HEK293 (cell line): ENCODE measurements around the gene KCNH5.

Experiments used
- GLIS2 ChIP-seq: fragments of 450-650 bp; formaldehyde crosslinking; IDR thresholded peaks from 2 replicates; pipeline ENCODE4 v1.5.1; 2016; ENCODE audit warnings: missing biosample characterization, missing genetic modification characterization
- ZNF146 ChIP-seq: fragments of 450-650 bp; formaldehyde crosslinking; IDR thresholded peaks from 2 replicates; pipeline ENCODE4 v1.5.1; 2016; ENCODE audit warnings: missing biosample characterization, missing genetic modification characterization
- ZNF174 ChIP-seq: fragments of 450-650 bp; formaldehyde crosslinking; IDR thresholded peaks from 2 replicates; pipeline ENCODE4 v1.5.0; 2017; ENCODE audit warnings: missing biosample characterization, mild to moderate bottlenecking, missing genetic modification characterization
- ZNF24 ChIP-seq: fragments of 450-650 bp; formaldehyde crosslinking; IDR thresholded peaks from 2 replicates; pipeline ENCODE4 v1.5.1; 2016; ENCODE audit warnings: missing biosample characterization, missing genetic modification characterization
- ZNF274 ChIP-seq, 2 experiments: fragments of 200-500 bp in 1 of 2; fragments of 450-650 bp in 1 of 2; sonication (Bioruptor generic) in 1 of 2; formaldehyde crosslinking in 1 of 2; IDR thresholded peaks; 2 replicates each; pipeline versions ENCODE4 v1.5.1 to v1.6.1; 2014 to 2016; ENCODE audit warnings: borderline replicate concordance in 1 of 2, inconsistent platforms in 1 of 2, low read length in 1 of 2, missing biosample characterization in 1 of 2, missing genetic modification characterization in 1 of 2
- ZNF341 ChIP-seq: fragments of 450-650 bp; formaldehyde crosslinking; IDR thresholded peaks from 2 replicates; pipeline ENCODE4; 2016; ENCODE audit warnings: low read depth, missing biosample characterization, missing genetic modification characterization
- TF ChIP-seq, protein P1 (sequence below): fragments of 450-650 bp; formaldehyde crosslinking; IDR thresholded peaks from 2 replicates; pipeline ENCODE4 v1.5.1; 2016; ENCODE audit warnings: missing biosample characterization, missing genetic modification characterization
- TF ChIP-seq, protein P2 (sequence below): fragments of 450-650 bp; formaldehyde crosslinking; IDR thresholded peaks from 2 replicates; pipeline ENCODE4 v1.5.1; 2016; ENCODE audit warnings: missing biosample characterization, missing genetic modification characterization
- TF ChIP-seq, protein P3 (sequence below): fragments of 450-650 bp; IDR thresholded peaks from 2 replicates; pipeline ENCODE4 v1.5.1; 2018; ENCODE audit warnings: missing biosample characterization, missing genetic modification characterization

DNA sequence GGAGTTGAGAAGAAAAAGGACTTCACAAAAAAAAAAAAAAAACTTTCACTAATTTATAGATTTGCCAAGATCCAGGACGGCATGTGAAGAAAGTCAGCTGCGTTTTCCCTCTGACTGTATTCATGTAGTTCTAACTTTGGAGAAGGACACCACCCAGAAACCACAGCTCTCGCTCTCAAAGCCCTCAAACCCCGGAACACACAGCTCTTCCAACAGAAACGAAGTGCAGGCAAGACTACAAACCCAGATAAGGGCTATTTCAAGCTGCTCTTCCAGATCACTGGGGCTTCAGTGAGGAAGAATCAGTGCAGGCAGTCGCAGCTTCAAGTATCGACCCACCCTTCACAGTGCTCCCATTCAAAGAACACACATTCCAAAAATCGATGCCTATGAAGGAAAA, 13.2 kb downstream of the KCNH5 start:
- TF ChIP-seq, protein P1, sequence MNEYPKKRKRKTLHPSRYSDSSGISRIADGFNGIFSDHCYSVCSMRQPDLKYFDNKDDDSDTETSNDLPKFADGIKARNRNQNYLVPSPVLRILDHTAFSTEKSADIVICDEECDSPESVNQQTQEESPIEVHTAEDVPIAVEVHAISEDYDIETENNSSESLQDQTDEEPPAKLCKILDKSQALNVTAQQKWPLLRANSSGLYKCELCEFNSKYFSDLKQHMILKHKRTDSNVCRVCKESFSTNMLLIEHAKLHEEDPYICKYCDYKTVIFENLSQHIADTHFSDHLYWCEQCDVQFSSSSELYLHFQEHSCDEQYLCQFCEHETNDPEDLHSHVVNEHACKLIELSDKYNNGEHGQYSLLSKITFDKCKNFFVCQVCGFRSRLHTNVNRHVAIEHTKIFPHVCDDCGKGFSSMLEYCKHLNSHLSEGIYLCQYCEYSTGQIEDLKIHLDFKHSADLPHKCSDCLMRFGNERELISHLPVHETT (tag by site-specific recombination): no peak
- TF ChIP-seq, protein P2, sequence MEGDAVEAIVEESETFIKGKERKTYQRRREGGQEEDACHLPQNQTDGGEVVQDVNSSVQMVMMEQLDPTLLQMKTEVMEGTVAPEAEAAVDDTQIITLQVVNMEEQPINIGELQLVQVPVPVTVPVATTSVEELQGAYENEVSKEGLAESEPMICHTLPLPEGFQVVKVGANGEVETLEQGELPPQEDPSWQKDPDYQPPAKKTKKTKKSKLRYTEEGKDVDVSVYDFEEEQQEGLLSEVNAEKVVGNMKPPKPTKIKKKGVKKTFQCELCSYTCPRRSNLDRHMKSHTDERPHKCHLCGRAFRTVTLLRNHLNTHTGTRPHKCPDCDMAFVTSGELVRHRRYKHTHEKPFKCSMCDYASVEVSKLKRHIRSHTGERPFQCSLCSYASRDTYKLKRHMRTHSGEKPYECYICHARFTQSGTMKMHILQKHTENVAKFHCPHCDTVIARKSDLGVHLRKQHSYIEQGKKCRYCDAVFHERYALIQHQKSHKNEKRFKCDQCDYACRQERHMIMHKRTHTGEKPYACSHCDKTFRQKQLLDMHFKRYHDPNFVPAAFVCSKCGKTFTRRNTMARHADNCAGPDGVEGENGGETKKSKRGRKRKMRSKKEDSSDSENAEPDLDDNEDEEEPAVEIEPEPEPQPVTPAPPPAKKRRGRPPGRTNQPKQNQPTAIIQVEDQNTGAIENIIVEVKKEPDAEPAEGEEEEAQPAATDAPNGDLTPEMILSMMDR (tag by site-specific recombination): no peak
- TF ChIP-seq, protein P3, sequence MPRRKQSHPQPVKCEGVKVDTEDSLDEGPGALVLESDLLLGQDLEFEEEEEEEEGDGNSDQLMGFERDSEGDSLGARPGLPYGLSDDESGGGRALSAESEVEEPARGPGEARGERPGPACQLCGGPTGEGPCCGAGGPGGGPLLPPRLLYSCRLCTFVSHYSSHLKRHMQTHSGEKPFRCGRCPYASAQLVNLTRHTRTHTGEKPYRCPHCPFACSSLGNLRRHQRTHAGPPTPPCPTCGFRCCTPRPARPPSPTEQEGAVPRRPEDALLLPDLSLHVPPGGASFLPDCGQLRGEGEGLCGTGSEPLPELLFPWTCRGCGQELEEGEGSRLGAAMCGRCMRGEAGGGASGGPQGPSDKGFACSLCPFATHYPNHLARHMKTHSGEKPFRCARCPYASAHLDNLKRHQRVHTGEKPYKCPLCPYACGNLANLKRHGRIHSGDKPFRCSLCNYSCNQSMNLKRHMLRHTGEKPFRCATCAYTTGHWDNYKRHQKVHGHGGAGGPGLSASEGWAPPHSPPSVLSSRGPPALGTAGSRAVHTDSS (tag by site-specific recombination): no peak
- no peak for TF ChIP-seq ZNF341 (tag by site-specific recombination)
- TF ChIP-seq GLIS2 (tag by site-specific recombination): no peak
- no peak for TF ChIP-seq ZNF146 (tag by site-specific recombination)
- TF ChIP-seq ZNF274 (IDR thresholded peaks at IDR 0.05; ENCODE audit: low read length): no peak
- no peak for TF ChIP-seq ZNF274 (tag by site-specific recombination; IDR thresholded peaks at IDR 0.05; ENCODE audit: borderline replicate concordance)
- no peak for TF ChIP-seq ZNF174 (tag by site-specific recombination)
- TF ChIP-seq ZNF24 (tag by site-specific recombination): no peak
